GM21825 (cell line): ENCODE measurements around the gene RYK.
"Not testable (repeated sequence)": the region's sequence is repeated elsewhere in the genome, so short reads cannot be mapped to it uniquely, and the experiment has no call there.

Experiments
- ATAC-seq: cut with Tn5 transposase; IDR thresholded peaks from one replicate; pipeline ENCODE4 v1.9.1; 2021; ENCODE audit warnings: mild to moderate bottlenecking, moderate library complexity; ENCODE audit not compliant: unreplicated experiment

Gene RYK

GRCh38 chr3:134224796-134225156 lies 25.9 kb downstream of the RYK start:
- ATAC-seq: not testable (repeated sequence)

GRCh38 chr3:134222835-134223234 lies 27.8 kb downstream of the RYK start:
- ATAC-seq: no peak

- ATAC-seq: no peak
Observed at GRCh38 chr3:134216851-134217250, 33.8 kb downstream of the RYK start.

- no peak for ATAC-seq
Observed at GRCh38 chr3:134216191-134216764, 34.4 kb downstream of the RYK start.

- peak; percentile 51 for ATAC-seq
Observed at GRCh38 chr3:134214239-134214638, 36.4 kb downstream of the RYK start.

GRCh38 chr3:134212967-134213665 lies 37.5 kb downstream of the RYK start:
- peak; percentile 46 for ATAC-seq

GRCh38 chr3:134211797-134212196 lies 38.9 kb downstream of the RYK start:
- peak; percentile 47 for ATAC-seq

- ATAC-seq: no peak
Observed at GRCh38 chr3:134205451-134205850, 45.2 kb downstream of the RYK start.

- no peak for ATAC-seq
Observed at GRCh38 chr3:134201201-134202130, 49.2 kb downstream of the RYK start.

- not testable (repeated sequence) for ATAC-seq
Observed at GRCh38 chr3:134199880-134200279, 50.8 kb downstream of the RYK start.

- ATAC-seq: no peak
Observed at GRCh38 chr3:134199240-134199639, 51.4 kb downstream of the RYK start.

GRCh38 chr3:134198414-134198813 lies 52.2 kb downstream of the RYK start:
- no peak for ATAC-seq

- no peak for ATAC-seq
Observed at GRCh38 chr3:134197681-134198261, 52.9 kb downstream of the RYK start.

- ATAC-seq: no peak
Observed at GRCh38 chr3:134194247-134194646, 56.4 kb downstream of the RYK start.

GRCh38 chr3:134190250-134190649 lies 60.4 kb downstream of the RYK start:
- no peak for ATAC-seq

- ATAC-seq: no peak
Observed at GRCh38 chr3:134189849-134190248, 60.8 kb downstream of the RYK start.

GRCh38 chr3:134186391-134186790 lies 64.3 kb downstream of the RYK start:
- ATAC-seq: no peak

GRCh38 chr3:134180761-134181160 lies 69.9 kb downstream of the RYK start:
- no peak for ATAC-seq

GRCh38 chr3:134179508-134179907 lies 71.2 kb downstream of the RYK start:
- no peak for ATAC-seq

GRCh38 chr3:134163096-134163495 lies 87.6 kb downstream of the RYK start:
- ATAC-seq: no peak

GRCh38 chr3:134161898-134162615 lies 88.6 kb downstream of the RYK start:
- no peak for ATAC-seq
